LNCAP (cell line): ENCODE measurements around the gene EVI2A.

Source experiments
- TF ChIP-seq, protein P1 (sequence below): fragments of 450-650 bp; IDR thresholded peaks from 2 replicates; pipeline ENCODE4 v1.5.1; 2017; ENCODE audit warnings: mild to moderate bottlenecking

EVI2A gene

DNA sequence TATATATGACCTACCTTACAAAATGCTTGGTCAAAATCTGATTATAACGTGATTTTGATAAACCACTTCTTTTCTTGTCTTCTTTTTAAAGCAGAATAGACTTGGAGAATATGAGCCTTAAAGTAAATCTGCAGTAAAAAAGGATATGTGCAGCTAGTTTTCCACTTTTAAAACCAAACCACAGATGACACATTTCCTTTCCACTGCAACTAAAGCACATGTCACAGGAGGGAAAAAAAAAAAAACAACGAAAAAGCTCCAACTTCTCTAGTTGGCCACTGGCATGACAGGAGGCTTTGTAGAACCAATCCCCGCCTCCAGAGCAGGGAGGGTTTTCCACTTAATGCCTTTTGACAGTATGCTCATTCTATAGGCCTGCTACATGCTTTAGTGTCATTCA lies at the start of gene EVI2A:
Gene EVI2A, minus strand, starts transcription at position 142 of the 400 bp plus-strand sequence. CDS start 2,609 bp downstream, outside the sequence.
- TF ChIP-seq, protein P1, sequence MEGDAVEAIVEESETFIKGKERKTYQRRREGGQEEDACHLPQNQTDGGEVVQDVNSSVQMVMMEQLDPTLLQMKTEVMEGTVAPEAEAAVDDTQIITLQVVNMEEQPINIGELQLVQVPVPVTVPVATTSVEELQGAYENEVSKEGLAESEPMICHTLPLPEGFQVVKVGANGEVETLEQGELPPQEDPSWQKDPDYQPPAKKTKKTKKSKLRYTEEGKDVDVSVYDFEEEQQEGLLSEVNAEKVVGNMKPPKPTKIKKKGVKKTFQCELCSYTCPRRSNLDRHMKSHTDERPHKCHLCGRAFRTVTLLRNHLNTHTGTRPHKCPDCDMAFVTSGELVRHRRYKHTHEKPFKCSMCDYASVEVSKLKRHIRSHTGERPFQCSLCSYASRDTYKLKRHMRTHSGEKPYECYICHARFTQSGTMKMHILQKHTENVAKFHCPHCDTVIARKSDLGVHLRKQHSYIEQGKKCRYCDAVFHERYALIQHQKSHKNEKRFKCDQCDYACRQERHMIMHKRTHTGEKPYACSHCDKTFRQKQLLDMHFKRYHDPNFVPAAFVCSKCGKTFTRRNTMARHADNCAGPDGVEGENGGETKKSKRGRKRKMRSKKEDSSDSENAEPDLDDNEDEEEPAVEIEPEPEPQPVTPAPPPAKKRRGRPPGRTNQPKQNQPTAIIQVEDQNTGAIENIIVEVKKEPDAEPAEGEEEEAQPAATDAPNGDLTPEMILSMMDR: no peak

DNA sequence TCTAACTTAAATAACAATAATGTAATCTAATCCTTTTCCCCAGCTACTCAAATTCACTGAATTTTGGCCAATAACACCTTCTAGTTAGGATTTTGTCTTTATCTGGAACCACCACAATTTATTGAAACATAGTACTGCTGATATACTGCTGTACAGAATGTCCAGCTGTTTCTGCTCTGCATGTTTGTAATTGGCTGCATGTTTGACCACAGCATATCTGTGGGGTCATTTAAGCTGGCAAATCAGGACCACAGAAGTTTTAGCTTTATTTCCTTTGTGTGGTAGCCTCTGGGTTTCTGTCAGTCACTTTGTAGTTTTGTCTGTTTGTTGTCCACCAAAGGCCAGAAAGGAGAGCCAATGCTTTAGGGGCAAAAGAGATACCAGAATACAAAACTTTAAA lies 47.8 kb upstream of the EVI2A start:
- TF ChIP-seq, protein P1: no peak

- TF ChIP-seq, protein P1: no peak
Observed at GRCh38 chr17:31366088-31366487, 44.7 kb upstream of the EVI2A start.

- TF ChIP-seq, protein P1: no peak
Observed at GRCh38 chr17:31364012-31364411, 42.6 kb upstream of the EVI2A start.

DNA sequence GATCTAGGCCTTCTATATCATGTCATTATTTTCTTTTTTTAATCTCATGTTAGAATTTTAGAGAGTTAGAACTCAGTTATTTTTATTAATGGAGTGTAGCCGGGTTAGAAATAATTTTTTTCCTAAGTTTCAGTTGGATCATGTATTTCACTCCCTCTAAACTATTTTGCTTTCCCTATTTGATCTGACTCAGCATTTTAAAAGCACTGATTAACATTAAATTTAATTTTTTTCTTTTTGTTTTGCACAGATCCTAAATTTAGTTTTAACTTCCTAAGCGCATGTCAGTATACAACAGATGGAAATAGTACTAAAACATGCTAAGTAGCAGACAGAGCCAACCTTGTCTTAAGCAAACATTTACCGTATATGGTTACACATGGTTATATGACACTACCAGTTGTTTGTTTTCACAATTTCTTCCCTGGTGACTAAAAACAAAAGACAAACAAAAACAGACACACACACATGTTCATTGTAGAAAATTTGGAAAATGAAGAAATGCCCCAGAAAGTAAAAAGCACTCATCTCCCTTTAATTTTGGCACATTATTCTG lies 36.5 kb upstream of the EVI2A start:
- TF ChIP-seq, protein P1: no peak

DNA sequence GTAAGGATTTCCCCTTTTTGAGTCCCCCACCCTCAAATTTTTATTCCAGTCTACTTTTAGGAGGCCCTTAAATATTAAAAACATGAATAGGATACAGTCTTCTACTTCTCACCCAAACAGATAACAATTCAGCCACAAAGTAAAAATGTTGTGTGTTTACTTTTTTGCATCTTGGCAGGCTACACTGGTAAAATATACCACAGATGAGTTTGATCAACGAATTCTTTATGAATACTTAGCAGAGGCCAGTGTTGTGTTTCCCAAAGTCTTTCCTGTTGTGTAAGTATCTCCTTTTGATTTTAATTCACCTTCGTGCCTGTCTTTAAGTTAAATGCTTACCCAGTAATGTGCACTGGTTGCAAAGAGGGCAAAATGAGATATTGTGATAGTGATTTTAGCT lies 35.7 kb upstream of the EVI2A start:
- TF ChIP-seq, protein P1: no peak

- TF ChIP-seq, protein P1: no peak
Observed at GRCh38 chr17:31355935-31356334, 34.5 kb upstream of the EVI2A start.

DNA sequence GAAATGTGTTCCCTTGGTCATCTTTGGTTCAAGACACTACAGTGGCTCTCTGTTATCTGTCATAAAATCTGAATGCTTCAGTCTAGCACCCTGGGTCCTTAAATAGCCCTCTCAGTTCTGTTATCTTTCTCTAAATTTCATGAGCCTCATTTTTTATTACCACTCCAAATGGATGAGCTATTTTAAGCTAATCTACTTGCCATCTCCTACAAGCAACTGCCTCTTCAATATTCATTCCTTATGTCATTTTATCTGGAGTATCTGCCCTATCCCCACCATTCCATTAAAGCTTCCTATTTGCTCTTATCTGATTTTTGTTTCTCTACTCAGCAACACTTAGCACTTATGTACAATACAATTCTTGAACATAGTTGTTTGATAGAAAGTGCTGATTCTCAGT lies 28.0 kb upstream of the EVI2A start:
- TF ChIP-seq, protein P1: no peak
